Right atrium auricular region (tissue), 2 donors: Measurements from ENCODE around the gene BCL11A. TPM values are rescaled to one million over a fixed set of nuclear protein-coding genes. Genes with fewer than 3 reads are reported as not detected.

Experiments used
- DNase-seq: peaks from one replicate; pipeline ENCODE4 v3.0.0-alpha.2; 2019; ENCODE audit warnings: low spot score
- H3K27ac ChIP-seq, 2 donors: fragments of 200-600 bp; sonication (generic); 1 replicate in 1 of 2; 2 replicates in 1 of 2; pipeline ENCODE4 v1.5.1; 2016 to 2019
- H3K27me3 ChIP-seq, 2 donors: fragments of 200-600 bp; sonication (generic); one replicate each; pipeline versions ENCODE4 v1.5.1 to v1.6.0; 2017 to 2019
- H3K36me3 ChIP-seq: fragments of 200-600 bp; sonication (generic); one replicate; pipeline ENCODE4 v1.5.1; 2016
- H3K4me1 ChIP-seq, 2 donors: fragments of 200-600 bp; sonication (generic); one replicate each; pipeline versions ENCODE4 v1.5.1 to v1.6.0; 2017 to 2019
- H3K4me3 ChIP-seq, 2 donors: fragments of 200-600 bp; sonication (generic); 1 replicate in 1 of 2; 2 replicates in 1 of 2; pipeline ENCODE4 v1.5.1; 2017 to 2019; ENCODE audit warnings: mild to moderate bottlenecking in 1 of 2, moderate library complexity in 1 of 2
- H3K9me3 ChIP-seq, 2 donors: fragments of 200-600 bp; sonication (generic); one replicate each; pipeline ENCODE4 v1.5.1; 2019
- total RNA-seq, 2 donors: library from RNA; depleted of rRNA; stranded (reverse); fragments of >200 nt; gene quantifications; one replicate each; pipeline ENCODE4 v1.1.0, GENCODE V29; 2016
- TF ChIP-seq, protein P1 (sequence below), 2 donors: fragments of 200-600 bp; sonication (generic); IDR thresholded peaks; one replicate each; pipeline ENCODE4 v1.5.1; 2019; ENCODE audit warnings: antibody characterized with exemption in 2 of 2

Gene BCL11A
- total RNA-seq, 2 donors from 2014 or later, result 2.2 to 3.3 TPM

DNA sequence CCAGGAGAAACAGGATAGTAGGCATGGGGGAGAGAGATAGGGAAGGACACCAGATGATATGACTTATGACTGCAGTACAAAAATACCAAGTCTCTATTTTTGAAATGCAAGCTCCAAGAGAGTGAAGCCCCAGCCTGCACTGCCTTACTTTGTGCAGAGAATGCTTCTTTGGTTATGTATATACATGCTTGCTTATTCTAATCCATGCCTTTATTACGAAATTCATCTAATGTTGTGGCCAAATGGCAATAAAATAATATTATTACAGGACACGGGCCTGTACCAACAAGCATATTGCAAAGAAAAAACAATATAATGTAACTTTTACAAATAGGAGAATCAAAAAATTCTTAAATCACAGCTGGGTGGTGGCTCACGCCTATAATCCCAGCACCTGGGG is 110.8 kb downstream of the BCL11A start:
- H3K9me3 ChIP-seq, result no peaks in the 10 kb centered on the region
- H3K27ac ChIP-seq, result no peak overlapping the region
- H3K4me1 ChIP-seq, result peaks cover 0 to 8% of the 10 kb centered on the region in 2 donors
- no peaks in the 10 kb centered on the region for H3K27me3 ChIP-seq
- H3K4me3 ChIP-seq, result no peak overlapping the region
- TF ChIP-seq, protein P1, sequence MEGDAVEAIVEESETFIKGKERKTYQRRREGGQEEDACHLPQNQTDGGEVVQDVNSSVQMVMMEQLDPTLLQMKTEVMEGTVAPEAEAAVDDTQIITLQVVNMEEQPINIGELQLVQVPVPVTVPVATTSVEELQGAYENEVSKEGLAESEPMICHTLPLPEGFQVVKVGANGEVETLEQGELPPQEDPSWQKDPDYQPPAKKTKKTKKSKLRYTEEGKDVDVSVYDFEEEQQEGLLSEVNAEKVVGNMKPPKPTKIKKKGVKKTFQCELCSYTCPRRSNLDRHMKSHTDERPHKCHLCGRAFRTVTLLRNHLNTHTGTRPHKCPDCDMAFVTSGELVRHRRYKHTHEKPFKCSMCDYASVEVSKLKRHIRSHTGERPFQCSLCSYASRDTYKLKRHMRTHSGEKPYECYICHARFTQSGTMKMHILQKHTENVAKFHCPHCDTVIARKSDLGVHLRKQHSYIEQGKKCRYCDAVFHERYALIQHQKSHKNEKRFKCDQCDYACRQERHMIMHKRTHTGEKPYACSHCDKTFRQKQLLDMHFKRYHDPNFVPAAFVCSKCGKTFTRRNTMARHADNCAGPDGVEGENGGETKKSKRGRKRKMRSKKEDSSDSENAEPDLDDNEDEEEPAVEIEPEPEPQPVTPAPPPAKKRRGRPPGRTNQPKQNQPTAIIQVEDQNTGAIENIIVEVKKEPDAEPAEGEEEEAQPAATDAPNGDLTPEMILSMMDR (IDR thresholded peaks at IDR 0.05), result no peak
- no peaks in the 10 kb centered on the region for H3K36me3 ChIP-seq
- no peak for DNase-seq

GRCh38 chr2:60441800-60442199 is 111.7 kb downstream of the BCL11A start:
- DNase-seq, result no peak
- no peak overlapping the region for H3K27ac ChIP-seq
- no peaks in the 10 kb centered on the region for H3K36me3 ChIP-seq
- no peak overlapping the region for H3K4me3 ChIP-seq
- H3K27me3 ChIP-seq, result no peaks in the 10 kb centered on the region
- no peaks in the 10 kb centered on the region for H3K9me3 ChIP-seq
- TF ChIP-seq, protein P1 (IDR thresholded peaks at IDR 0.05), result no peak
- H3K4me1 ChIP-seq, result peaks cover 0 to 8% of the 10 kb centered on the region in 2 donors

- TF ChIP-seq, protein P1 (IDR thresholded peaks at IDR 0.05), result no peak
- H3K27ac ChIP-seq, result no peak overlapping the region
- H3K27me3 ChIP-seq, result no peaks in the 10 kb centered on the region
- no peak overlapping the region for H3K4me3 ChIP-seq
- H3K4me1 ChIP-seq, result peaks cover 0 to 8% of the 10 kb centered on the region in 2 donors
- H3K36me3 ChIP-seq, result no peaks in the 10 kb centered on the region
- no peak for DNase-seq
- no peaks in the 10 kb centered on the region for H3K9me3 ChIP-seq
Observed at GRCh38 chr2:60440767-60441163, 112.7 kb downstream of the BCL11A start.

- Histone ChIP-seq H3K4me1 (peaks cover 0 to 8% of the 10 kb centered on the region in 2 donors), H3K36me3 (no peaks in the 10 kb centered on the region), H3K4me3 (no peak overlapping the region), H3K9me3 (no peaks in the 10 kb centered on the region), H3K27ac (peak overlapping the region in 1 of 2 donors; percentile 78), H3K27me3 (no peaks in the 10 kb centered on the region)
- no peak for DNase-seq
- TF ChIP-seq, protein P1 (IDR thresholded peaks at IDR 0.05), result no peak
Observed at GRCh38 chr2:60440079-60440766, 113.2 kb downstream of the BCL11A start.

GRCh38 chr2:60439219-60439974 is 114.1 kb downstream of the BCL11A start:
- Histone ChIP-seq H3K36me3 (no peaks in the 10 kb centered on the region), H3K4me1 (peaks cover 0 to 12% of the 10 kb centered on the region in 2 donors), H3K9me3 (no peaks in the 10 kb centered on the region), H3K27ac (peak overlapping the region; percentile 63 to 78), H3K4me3 (peak overlapping the region; percentile 8 to 38), H3K27me3 (no peaks in the 10 kb centered on the region)
- TF ChIP-seq, protein P1 (IDR thresholded peaks at IDR 0.05), result peak; percentile 47 to 67
- no peak for DNase-seq
